ENCODE data around the gene CHD1L. TPM values are rescaled to one million over a fixed set of nuclear protein-coding genes. Genes with fewer than 3 reads are reported as not detected.
A peak's percentile ranks its signal among the peaks of the same experiment; 100 is the strongest.
"Not testable (repeated sequence)": the region's sequence is repeated elsewhere in the genome, so short reads cannot be mapped to it uniquely, and the experiment has no call there.

Gene CHD1L
- 10 to 100 TPM; 33.9 to 83.7 TPM for total RNA-seq

DNA sequence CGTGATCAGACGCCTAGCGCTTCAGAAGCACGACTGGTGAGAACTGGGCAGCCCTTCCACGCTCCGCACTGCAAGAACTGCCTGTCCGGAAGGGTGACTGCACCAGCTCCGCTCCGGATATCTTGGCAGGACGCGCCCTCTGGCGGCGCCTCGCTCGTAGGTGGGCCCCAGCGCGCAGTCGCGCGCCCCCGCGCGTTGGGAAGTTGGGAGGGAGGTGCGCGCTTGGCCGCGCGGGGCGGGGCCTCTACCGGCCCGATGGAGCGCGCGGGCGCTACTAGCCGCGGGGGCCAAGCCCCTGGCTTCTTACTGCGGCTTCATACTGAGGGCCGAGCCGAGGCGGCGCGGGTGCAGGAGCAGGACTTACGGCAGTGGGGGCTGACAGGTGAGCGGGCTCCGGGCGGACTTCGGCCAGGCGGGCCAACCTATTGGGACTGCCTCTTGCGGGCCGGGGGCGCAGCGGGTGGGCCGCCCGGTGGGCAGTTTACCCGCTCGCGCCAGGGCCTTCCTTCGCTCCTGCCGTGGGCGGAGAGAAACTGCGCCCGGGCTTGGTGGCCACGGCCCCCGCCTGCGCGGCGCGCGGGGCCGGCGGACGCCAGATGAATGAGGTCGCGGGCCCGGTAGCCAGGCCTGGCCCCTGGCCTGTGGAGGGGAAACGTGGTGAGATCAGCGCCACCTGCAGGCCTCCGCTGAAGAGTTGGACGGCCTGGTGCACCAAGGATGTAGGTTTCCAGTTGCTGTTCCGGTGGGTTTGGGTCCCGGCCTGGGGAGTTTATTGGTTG lies at the start of gene CHD1L:
TSS of gene CHD1L (plus strand) at position 236 of the 779 bp plus-strand sequence. CDS start at position 256, 20 bp downstream.
- DNase-seq (ENCODE audit: low spot score) (peak; percentile 95), ATAC-seq (peak; percentile 95 to 97)
- Mint-ChIP-seq H3K27ac (peak within 1 kb of the TSS; percentile 58 to 59), H3K36me3 (peaks cover 4% of the 10 kb centered on the region), H3K27me3 (peaks cover 5 to 10% of the 10 kb centered on the region in 2 donors), H3K4me3 (peak within 1 kb of the TSS; percentile 85), H3K4me1 (ENCODE audit: low read depth in 2 of 2) (peaks cover 26 to 37% of the 10 kb centered on the region in 2 donors), H3K9me3 (no peaks in the 10 kb centered on the region)

DNA sequence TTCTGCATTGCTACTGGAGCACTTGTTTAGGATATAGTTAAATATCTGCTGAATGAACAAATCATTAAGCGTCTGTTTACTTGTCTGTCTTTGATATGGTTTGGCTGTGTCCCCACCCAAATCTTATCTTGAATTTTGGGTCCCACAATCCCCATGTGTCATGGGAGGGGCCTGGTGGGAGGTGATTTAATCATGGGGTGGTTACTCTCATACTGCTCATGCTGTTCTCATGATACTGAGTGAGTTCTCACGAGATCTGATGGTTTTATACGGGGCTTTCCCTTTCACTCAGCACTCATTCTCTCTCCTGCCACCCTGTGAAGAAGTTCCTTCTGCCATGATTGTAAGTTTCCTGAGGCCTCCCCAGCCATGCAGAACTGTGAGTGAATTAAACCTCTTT lies 45.2 kb upstream of the CHD1L start:
- H3K4me1 Mint-ChIP-seq (ENCODE audit: low read depth in 2 of 2), result peaks cover 10 to 14% of the 10 kb centered on the region in 2 donors
- H3K9me3 Mint-ChIP-seq; ATAC-seq; H3K36me3 Mint-ChIP-seq; H3K4me3 Mint-ChIP-seq; H3K27ac Mint-ChIP-seq; H3K27me3 Mint-ChIP-seq; DNase-seq (ENCODE audit: low spot score): not testable (repeated sequence)

DNA sequence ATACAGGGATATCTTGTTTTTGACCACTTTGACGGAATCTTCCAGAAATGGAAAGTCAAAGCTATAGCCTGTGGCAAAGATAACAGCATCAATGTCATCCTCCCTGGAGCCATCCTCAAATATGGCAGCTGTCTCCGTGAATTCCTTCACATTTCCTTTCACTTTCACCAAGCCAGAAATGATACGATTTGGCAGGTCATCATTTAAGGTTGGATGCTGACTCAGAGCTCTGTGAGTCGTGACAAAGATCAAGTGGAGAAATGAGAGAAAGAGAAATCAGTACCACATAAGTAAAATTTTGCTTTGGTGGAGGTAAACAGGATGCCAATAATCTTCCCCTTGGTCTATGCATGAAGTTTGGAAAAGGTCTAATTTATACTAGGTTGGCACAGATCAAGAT lies 41.2 kb upstream of the CHD1L start:
- Mint-ChIP-seq H3K4me3 (no peak overlapping the region), H3K36me3 (peaks cover 8% of the 10 kb centered on the region), H3K27ac (no peak overlapping the region), H3K9me3 (no peaks in the 10 kb centered on the region), H3K4me1 (ENCODE audit: low read depth in 2 of 2) (peaks cover 14 to 17% of the 10 kb centered on the region in 2 donors), H3K27me3 (no peaks in the 10 kb centered on the region)
- ATAC-seq (no peak), DNase-seq (ENCODE audit: low spot score) (no peak)

DNA sequence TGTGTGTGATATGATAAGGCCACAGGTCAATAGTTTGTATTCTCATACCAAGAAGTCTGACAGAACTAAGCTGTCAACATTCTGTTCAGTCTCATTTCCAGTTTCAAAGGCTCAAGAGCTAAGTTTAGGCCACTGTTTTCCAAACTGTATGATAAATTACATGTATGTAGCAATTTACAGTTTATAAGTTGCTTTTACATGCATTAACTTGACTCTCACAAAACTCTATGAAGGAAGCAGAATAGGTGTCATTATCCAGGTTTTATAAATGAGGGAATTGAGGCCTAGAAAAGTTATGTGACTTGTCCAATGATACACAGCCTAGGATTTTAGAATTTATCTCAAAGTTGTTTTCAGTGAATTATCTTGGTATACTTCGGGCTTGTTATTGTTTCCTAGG lies 40.7 kb upstream of the CHD1L start:
- Mint-ChIP-seq H3K36me3 (peaks cover 8% of the 10 kb centered on the region), H3K4me1 (ENCODE audit: low read depth in 2 of 2) (peaks cover 12 to 15% of the 10 kb centered on the region in 2 donors), H3K27me3 (no peaks in the 10 kb centered on the region), H3K4me3 (no peak overlapping the region), H3K27ac (no peak overlapping the region), H3K9me3 (no peaks in the 10 kb centered on the region)
- ATAC-seq (no peak), DNase-seq (ENCODE audit: low spot score) (no peak)

DNA sequence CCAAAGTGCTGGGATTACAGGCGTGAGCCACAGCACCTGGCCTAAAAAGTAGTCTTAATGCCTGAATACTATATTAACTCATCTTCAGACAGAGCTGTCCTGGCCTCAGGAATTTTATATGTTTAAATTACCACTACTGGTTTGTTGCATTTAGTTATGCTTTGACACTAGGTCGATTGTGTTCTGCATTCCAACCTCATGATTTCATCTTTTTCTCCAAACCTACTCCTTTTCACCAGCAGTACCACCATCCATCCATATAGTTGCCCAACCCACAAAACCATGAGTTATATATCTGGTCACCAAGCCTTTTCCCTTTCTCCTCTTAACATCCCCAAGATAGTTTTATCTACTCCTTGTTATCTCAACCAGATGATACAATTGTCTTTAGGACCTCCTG lies 39.9 kb upstream of the CHD1L start:
- no peak for DNase-seq (ENCODE audit: low spot score)
- no peak for ATAC-seq
- H3K27me3 Mint-ChIP-seq, result no peaks in the 10 kb centered on the region
- H3K36me3 Mint-ChIP-seq, result peaks cover 8% of the 10 kb centered on the region
- H3K9me3 Mint-ChIP-seq, result no peaks in the 10 kb centered on the region
- no peak overlapping the region for H3K27ac Mint-ChIP-seq
- peaks cover 6 to 9% of the 10 kb centered on the region in 2 donors for H3K4me1 Mint-ChIP-seq (ENCODE audit: low read depth in 2 of 2)
- no peak overlapping the region for H3K4me3 Mint-ChIP-seq

DNA sequence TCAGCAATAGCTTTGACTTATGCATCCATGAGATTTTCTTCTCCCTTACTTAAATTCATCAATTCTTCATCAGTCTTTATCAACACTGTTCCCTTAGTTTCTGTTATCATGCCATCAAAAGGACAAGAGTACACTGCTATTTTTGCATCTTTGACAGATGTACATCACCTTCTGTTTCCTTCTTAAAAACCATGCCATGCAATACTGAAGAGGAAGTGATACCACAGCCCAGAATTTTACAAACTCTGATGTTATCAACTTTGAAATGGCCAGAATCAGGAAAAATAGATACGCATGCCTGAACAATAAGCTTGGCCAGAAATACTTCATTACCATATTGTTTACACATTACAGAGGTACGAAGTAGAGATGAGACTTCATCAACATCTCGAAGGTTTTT lies 38.4 kb upstream of the CHD1L start:
- Mint-ChIP-seq H3K9me3 (no peaks in the 10 kb centered on the region), H3K4me1 (ENCODE audit: low read depth in 2 of 2) (peaks cover 5 to 6% of the 10 kb centered on the region in 2 donors), H3K27ac (no peak overlapping the region), H3K4me3 (no peak overlapping the region), H3K27me3 (no peaks in the 10 kb centered on the region), H3K36me3 (peaks cover 8% of the 10 kb centered on the region)
- DNase-seq (ENCODE audit: low spot score) (no peak), ATAC-seq (no peak)

DNA sequence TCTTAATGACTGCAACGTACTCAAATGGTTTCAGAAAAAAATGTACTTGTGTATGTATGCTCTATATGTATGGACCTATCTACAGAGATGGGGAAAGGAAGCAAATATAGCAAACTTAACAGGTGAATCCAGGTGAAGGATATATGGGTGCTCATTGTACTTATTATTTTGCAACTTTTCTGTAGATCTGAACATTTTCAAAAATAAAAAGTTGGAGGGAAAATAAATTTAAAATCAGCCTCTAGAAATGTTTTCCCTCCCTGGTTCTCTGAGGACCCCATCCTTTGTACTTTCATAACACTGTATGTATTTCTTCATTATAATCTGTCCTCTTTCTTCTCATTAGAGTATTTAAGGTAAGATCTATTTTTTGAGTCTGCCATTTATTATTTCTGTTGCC lies 35.3 kb upstream of the CHD1L start:
- Mint-ChIP-seq H3K4me3 (no peak overlapping the region), H3K36me3 (peaks cover 8% of the 10 kb centered on the region), H3K9me3 (no peaks in the 10 kb centered on the region), H3K27me3 (no peaks in the 10 kb centered on the region), H3K27ac (no peak overlapping the region), H3K4me1 (ENCODE audit: low read depth in 2 of 2) (peaks cover 3 to 5% of the 10 kb centered on the region in 2 donors)
- no peak for ATAC-seq
- DNase-seq (ENCODE audit: low spot score), result no peak

DNA sequence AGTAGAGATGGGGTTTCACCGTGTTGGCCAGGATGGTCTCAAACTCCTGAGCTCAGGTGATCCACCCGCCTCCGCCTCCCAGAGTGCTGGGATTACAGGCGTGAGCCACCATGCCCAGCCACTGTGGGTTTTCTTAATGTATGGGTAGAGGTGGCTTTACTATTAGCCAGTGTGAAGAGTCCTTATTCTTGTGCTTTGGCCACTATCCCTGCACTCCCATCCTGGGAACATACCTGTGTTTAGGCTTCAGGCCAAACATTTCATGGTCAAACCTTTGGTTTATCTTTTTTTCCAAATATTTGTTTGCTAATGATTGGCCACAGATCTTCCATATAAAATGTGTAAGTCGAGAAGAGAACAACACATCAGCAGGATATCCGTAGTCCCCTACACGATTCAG lies 33.9 kb upstream of the CHD1L start:
- Mint-ChIP-seq H3K36me3 (peaks cover 7% of the 10 kb centered on the region), H3K4me3 (no peak overlapping the region), H3K27me3 (peaks cover 4 to 11% of the 10 kb centered on the region in 2 donors), H3K4me1 (ENCODE audit: low read depth in 2 of 2) (peaks cover 10 to 12% of the 10 kb centered on the region in 2 donors), H3K27ac (no peak overlapping the region), H3K9me3 (no peaks in the 10 kb centered on the region)
- ATAC-seq (no peak), DNase-seq (ENCODE audit: low spot score) (no peak)

DNA sequence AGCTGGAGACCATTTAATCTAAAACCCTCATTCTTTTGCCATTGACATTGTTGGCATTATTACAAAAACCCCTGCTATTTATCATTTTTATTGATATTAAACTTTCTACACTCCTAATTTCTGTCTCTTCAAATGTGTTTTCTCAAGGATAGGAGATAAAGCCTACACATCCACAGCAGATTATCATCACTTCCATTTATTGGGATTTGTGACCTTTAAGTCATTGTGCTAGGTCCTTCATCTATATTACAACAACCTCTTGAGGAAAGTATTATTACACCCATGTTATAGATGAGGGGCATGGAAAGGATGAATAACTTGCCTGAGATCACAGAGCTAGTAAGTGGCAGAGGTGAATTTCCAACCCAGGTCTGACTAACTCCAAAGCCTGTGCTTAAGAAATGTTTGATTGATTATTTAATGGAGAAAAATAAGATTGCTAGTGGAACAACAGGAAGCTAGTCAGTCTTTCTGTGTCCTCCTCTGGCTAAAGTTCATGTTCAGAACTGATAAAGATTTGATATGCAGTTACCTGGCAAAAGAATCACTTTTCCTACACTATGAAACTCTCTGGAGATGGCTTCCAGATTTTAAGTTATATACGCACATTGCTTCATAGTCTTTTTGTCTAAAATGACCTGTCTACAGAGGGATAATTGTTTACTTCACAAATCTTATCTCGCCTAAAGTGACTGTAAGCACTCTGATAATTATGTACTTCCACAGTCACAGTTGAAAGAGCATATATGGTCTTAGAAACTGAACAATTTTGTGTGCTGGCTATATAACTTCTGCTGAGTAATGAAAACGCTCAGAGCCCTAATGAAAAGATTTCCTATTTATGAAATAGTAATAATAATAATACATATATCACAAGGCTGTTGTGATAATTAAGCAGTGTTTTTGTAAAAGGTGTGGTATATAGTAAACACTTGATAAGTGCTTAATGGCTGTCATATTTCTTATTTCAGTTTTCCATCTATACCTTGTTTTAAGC lies 32.4 kb upstream of the CHD1L start:
- Mint-ChIP-seq H3K4me3 (no peak overlapping the region), H3K9me3 (no peaks in the 10 kb centered on the region), H3K36me3 (no peaks in the 10 kb centered on the region), H3K4me1 (ENCODE audit: low read depth in 2 of 2) (peaks cover 9% of the 10 kb centered on the region in 2 donors), H3K27ac (no peak overlapping the region), H3K27me3 (peaks cover 4 to 11% of the 10 kb centered on the region in 2 donors)
- ATAC-seq (no peak), DNase-seq (ENCODE audit: low spot score) (no peak)

DNA sequence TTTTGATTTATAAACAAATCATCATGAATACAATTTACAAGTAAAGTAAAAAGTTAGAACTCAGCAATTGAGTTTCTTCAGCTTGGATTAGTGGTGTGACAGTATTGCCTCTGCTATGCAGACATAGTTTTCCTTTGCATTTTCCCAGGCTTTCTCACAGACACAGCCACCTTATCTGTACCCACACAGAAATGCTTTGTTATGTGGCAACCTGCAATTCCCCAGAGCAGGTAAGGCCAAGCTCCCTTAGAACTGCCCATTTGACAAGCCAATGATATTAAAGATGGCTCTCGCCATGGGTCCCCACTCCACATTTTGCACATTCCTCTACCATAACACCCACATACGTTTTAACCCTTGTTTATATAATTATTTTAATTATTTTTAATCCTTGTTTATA lies 31.5 kb upstream of the CHD1L start:
- H3K4me1 Mint-ChIP-seq (ENCODE audit: low read depth in 2 of 2), result peaks cover 9% of the 10 kb centered on the region in 2 donors
- H3K4me3 Mint-ChIP-seq, result no peak overlapping the region
- H3K27ac Mint-ChIP-seq, result no peak overlapping the region
- ATAC-seq (no peak), DNase-seq (ENCODE audit: low spot score) (no peak)
- H3K27me3 Mint-ChIP-seq, result peaks cover 4 to 15% of the 10 kb centered on the region in 2 donors
- H3K36me3 Mint-ChIP-seq, result no peaks in the 10 kb centered on the region
- no peaks in the 10 kb centered on the region for H3K9me3 Mint-ChIP-seq

DNA sequence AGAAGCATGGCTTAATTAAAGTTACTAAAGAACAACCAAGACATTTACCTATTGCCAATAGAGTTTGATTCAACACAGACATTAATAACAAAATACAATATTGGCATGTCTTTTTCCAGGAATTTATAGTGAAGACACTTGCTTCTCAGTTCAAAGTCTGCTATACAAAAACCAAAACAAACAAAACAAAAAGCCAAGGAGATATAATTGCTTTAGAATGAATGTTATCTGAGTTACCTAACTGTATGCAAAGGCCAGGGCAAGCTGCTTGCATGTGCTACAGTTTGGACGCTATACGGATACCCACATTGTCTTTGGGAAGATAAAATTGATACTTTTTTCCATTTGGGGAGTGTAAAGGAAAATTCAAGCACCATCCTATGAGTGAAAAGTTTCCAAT lies 30.9 kb upstream of the CHD1L start:
- Mint-ChIP-seq H3K4me1 (ENCODE audit: low read depth in 2 of 2) (peaks cover 9% of the 10 kb centered on the region in 2 donors), H3K4me3 (no peak overlapping the region), H3K9me3 (no peaks in the 10 kb centered on the region), H3K27me3 (peaks cover 4 to 15% of the 10 kb centered on the region in 2 donors), H3K36me3 (no peaks in the 10 kb centered on the region), H3K27ac (no peak overlapping the region)
- DNase-seq (ENCODE audit: low spot score) (no peak), ATAC-seq (no peak)

DNA sequence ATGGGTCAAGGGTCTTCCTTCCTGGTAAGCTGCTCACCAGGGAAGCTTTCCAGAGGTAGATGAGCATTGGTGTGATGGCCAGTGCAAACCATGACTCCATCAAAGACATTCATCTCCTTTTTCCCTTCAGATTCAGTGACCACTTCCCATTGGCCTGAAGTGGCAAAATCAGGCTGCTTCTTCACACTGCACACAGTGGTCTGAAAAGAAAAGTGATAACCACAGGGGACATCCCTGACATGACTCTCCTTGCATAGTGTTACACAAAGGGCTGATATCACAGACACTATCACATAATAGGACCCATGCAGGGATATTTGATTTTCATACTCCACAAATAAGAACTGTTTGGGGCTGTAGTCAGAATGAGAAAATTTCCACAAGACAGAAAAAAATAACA lies 29.2 kb upstream of the CHD1L start:
- Mint-ChIP-seq H3K4me3 (no peak overlapping the region), H3K4me1 (ENCODE audit: low read depth in 2 of 2) (peaks cover 9% of the 10 kb centered on the region in 2 donors), H3K27ac (no peak overlapping the region), H3K27me3 (peaks cover 4 to 18% of the 10 kb centered on the region in 2 donors), H3K9me3 (no peaks in the 10 kb centered on the region), H3K36me3 (no peaks in the 10 kb centered on the region)
- peak; percentile 88 to 90 for ATAC-seq
- peak; percentile 63 for DNase-seq (ENCODE audit: low spot score)

DNA sequence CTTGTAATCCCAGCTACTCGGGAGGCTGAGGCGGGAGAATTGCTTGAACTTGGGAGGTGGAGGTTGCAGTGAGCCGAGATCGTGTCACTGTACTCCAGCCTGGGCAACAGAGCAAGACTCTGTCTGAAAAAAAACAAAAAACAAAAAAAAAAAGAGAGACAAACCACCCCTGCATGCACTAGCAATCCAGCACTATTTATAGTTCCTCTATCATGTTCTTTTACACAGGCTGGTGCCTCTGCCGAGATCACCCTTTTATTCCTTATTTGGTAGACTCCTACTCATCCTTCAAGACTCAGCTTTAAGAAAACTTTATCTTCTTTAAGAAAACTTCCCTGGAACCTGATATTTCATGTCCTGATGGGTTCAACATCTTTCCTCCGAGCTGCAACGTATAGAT lies 28.2 kb upstream of the CHD1L start:
- DNase-seq (ENCODE audit: low spot score) (no peak), ATAC-seq (no peak)
- H3K4me1 Mint-ChIP-seq (ENCODE audit: low read depth in 2 of 2), result peaks cover 9% of the 10 kb centered on the region in 2 donors
- no peak overlapping the region for H3K27ac Mint-ChIP-seq
- H3K9me3 Mint-ChIP-seq, result no peaks in the 10 kb centered on the region
- peaks cover 4 to 18% of the 10 kb centered on the region in 2 donors for H3K27me3 Mint-ChIP-seq
- no peak overlapping the region for H3K4me3 Mint-ChIP-seq
- H3K36me3 Mint-ChIP-seq, result no peaks in the 10 kb centered on the region
